Measurements from ENCODE around the gene SULT4A1.
A peak's percentile ranks its signal among the peaks of the same experiment; 100 is the strongest.
"Not testable (repeated sequence)": the region's sequence is repeated elsewhere in the genome, so short reads cannot be mapped to it uniquely, and the experiment has no call there.

Gene SULT4A1

GRCh38 chr22:43886231-43886630 is 23.9 kb upstream of the SULT4A1 start:
- DNase-seq (ENCODE audit: low read depth in 2 of 2), result no peak

- no peak for DNase-seq (ENCODE audit: low read depth in 2 of 2)
Measured at GRCh38 chr22:43885786-43886185, 23.5 kb upstream of the SULT4A1 start.

- no peak for DNase-seq (ENCODE audit: low read depth in 2 of 2)
Measured at GRCh38 chr22:43885319-43885671, 23.0 kb upstream of the SULT4A1 start.

GRCh38 chr22:43884600-43885318 is 22.4 kb upstream of the SULT4A1 start:
- DNase-seq (ENCODE audit: low read depth in 2 of 2), result peak; percentile 21 to 31

GRCh38 chr22:43883719-43884415 is 21.6 kb upstream of the SULT4A1 start:
- DNase-seq (ENCODE audit: low read depth in 2 of 2), result no peak

- DNase-seq (ENCODE audit: low read depth in 2 of 2), result peak; percentile 15 to 19
Measured at GRCh38 chr22:43883012-43883661, 20.8 kb upstream of the SULT4A1 start.

GRCh38 chr22:43882122-43882767 is 19.9 kb upstream of the SULT4A1 start:
- no peak for DNase-seq (ENCODE audit: low read depth in 2 of 2)

- DNase-seq (ENCODE audit: low read depth in 2 of 2), result no peak
Measured at GRCh38 chr22:43881091-43882061, 19.1 kb upstream of the SULT4A1 start.

GRCh38 chr22:43880541-43880991 is 18.3 kb upstream of the SULT4A1 start:
- no peak for DNase-seq (ENCODE audit: low read depth in 2 of 2)

GRCh38 chr22:43879901-43880540 is 17.7 kb upstream of the SULT4A1 start:
- DNase-seq (ENCODE audit: low read depth in 2 of 2), result no peak

- no peak for DNase-seq (ENCODE audit: low read depth in 2 of 2)
Measured at GRCh38 chr22:43878831-43879550, 16.7 kb upstream of the SULT4A1 start.

GRCh38 chr22:43878079-43878795 is 15.9 kb upstream of the SULT4A1 start:
- no peak for DNase-seq (ENCODE audit: low read depth in 2 of 2)

GRCh38 chr22:43876866-43877509 is 14.7 kb upstream of the SULT4A1 start:
- DNase-seq (ENCODE audit: low read depth in 2 of 2), result no peak

GRCh38 chr22:43869799-43870198 is 7.5 kb upstream of the SULT4A1 start:
- no peak for DNase-seq (ENCODE audit: low read depth in 2 of 2)

- DNase-seq (ENCODE audit: low read depth in 2 of 2), result not testable (repeated sequence)
Measured at GRCh38 chr22:43869001-43869400, 6.7 kb upstream of the SULT4A1 start.

GRCh38 chr22:43867839-43868635 is 5.7 kb upstream of the SULT4A1 start:
- no peak for DNase-seq (ENCODE audit: low read depth in 2 of 2)

- DNase-seq (ENCODE audit: low read depth in 2 of 2), result no peak
Measured at GRCh38 chr22:43862882-43863202, 529 bp upstream of the SULT4A1 start.

GRCh38 chr22:43861529-43861928 is 784 bp downstream of the SULT4A1 start:
- no peak for DNase-seq (ENCODE audit: low read depth in 2 of 2)

Measured in stimulated activated CD8-positive, alpha-beta memory T cell treated with anti-CD3 and anti-CD28 coated beads, Interleukin-15, amount 100 ng/mL, for 48 hours (primary cell).